HPDE6-E6E7 (cell line): Measurements from ENCODE around the gene LRRC27.
A peak's percentile ranks its signal among the peaks of the same experiment; 100 is the strongest.

ENCODE experiments used
- DNase-seq: peaks from one replicate; pipeline ENCODE4 v3.0.0; 2011; ENCODE audit warnings: missing footprints; ENCODE audit errors: extremely low spot score

LRRC27 gene

GRCh38 chr10:132357286-132358058 is 25.5 kb downstream of the LRRC27 start:
- no peak for DNase-seq

- DNase-seq = no peak
These were observed 27.5 kb downstream of the LRRC27 start for GRCh38 chr10:132359305-132360040.

- DNase-seq = no peak
These were observed 28.9 kb downstream of the LRRC27 start for GRCh38 chr10:132360766-132361447.

- DNase-seq = no peak
These were observed 29.6 kb downstream of the LRRC27 start for GRCh38 chr10:132361581-132362101.

GRCh38 chr10:132362151-132362611 is 30.2 kb downstream of the LRRC27 start:
- no peak for DNase-seq

GRCh38 chr10:132363376-132363775 is 31.4 kb downstream of the LRRC27 start:
- no peak for DNase-seq

GRCh38 chr10:132363921-132364593 is 32.1 kb downstream of the LRRC27 start:
- peak; percentile 80 for DNase-seq

GRCh38 chr10:132364594-132364970 is 32.6 kb downstream of the LRRC27 start:
- DNase-seq = no peak

GRCh38 chr10:132365102-132365501 is 33.1 kb downstream of the LRRC27 start:
- no peak for DNase-seq

GRCh38 chr10:132366006-132366405 is 34.0 kb downstream of the LRRC27 start:
- DNase-seq = no peak

- no peak for DNase-seq
These were observed 34.5 kb downstream of the LRRC27 start for GRCh38 chr10:132366499-132366898.

GRCh38 chr10:132368391-132368790 is 36.4 kb downstream of the LRRC27 start:
- no peak for DNase-seq

GRCh38 chr10:132368881-132369635 is 37.1 kb downstream of the LRRC27 start:
- no peak for DNase-seq

GRCh38 chr10:132369636-132370185 is 37.7 kb downstream of the LRRC27 start:
- no peak for DNase-seq

GRCh38 chr10:132370426-132371340 is 38.7 kb downstream of the LRRC27 start:
- no peak for DNase-seq

GRCh38 chr10:132371641-132372081 is 39.7 kb downstream of the LRRC27 start:
- no peak for DNase-seq

- no peak for DNase-seq
These were observed 40.6 kb downstream of the LRRC27 start for GRCh38 chr10:132372516-132373095.

GRCh38 chr10:132373241-132373955 is 41.4 kb downstream of the LRRC27 start:
- DNase-seq = no peak
